TTC549 (cell line): ENCODE measurements around the gene PARD3B.

ENCODE experiments used
- FAIRE-seq: peaks from 2 replicates; lab custom pipeline; 2012; peaks lifted over from hg19 to GRCh38; lab: Jason Lieb, UNC

PARD3B gene

GRCh38 chr2:205662206-205662965 is 1117.1 kb downstream of the PARD3B start:
- no peak for FAIRE-seq

DNA sequence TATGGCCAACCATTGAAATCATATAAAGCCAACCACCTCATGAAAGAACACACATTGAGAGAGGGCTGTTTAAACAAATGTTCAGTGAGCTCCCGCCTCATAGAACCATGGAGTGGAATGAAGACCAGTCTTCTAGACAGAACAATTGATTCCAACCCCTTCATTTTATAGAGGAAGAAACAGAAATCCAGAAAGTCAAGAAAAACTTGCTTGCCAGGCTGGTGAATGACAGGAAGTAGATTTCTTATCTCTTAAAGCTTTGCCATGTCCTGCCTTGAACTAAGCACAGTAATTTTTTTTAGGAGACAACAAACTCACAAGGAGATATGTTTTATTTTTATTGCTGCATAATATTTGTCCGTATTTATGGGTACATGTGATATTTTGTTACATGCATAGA is 1120.5 kb downstream of the PARD3B start:
- no peak for FAIRE-seq
